ENCODE data around the gene C19orf44. TPM values are rescaled to one million over a fixed set of nuclear protein-coding genes. Genes with fewer than 3 reads are reported as not detected.
"Not testable (repeated sequence)": the region's sequence is repeated elsewhere in the genome, so short reads cannot be mapped to it uniquely, and the experiment has no call there.

Gene C19orf44
- total and polyA plus RNA-seq, 9 donors = 6.3 to 12.2 (median 9.4) TPM

GRCh38 chr19:16477311-16477710 is 18.9 kb upstream of the C19orf44 start:
- no peak for TF ChIP-seq EP300 (IDR thresholded peaks at IDR 0.05)
- H3K27ac ChIP-seq = no peak overlapping the region
- H3K4me1 ChIP-seq (ENCODE audit: insufficient read depth) = no peaks in the 10 kb centered on the region
- 83 to 96% (median 93%) methylated on average over 1 of the region's 1 CpG for WGBS, 3 donors
- no peak overlapping the region for H3K4me3 ChIP-seq
- no peak for DNase-seq
- H3K36me3 ChIP-seq = no peaks in the 10 kb centered on the region
- intact Hi-C loops (cut with DNase I) = no loop called here
- H3K27me3 ChIP-seq = no peaks in the 10 kb centered on the region
- no peaks in the 10 kb centered on the region for H3K9me3 ChIP-seq

- Histone ChIP-seq H3K9me3 (no peaks in the 10 kb centered on the region), H3K27me3 (no peaks in the 10 kb centered on the region), H3K4me1 (ENCODE audit: insufficient read depth) (no peaks in the 10 kb centered on the region), H3K27ac (no peak overlapping the region), H3K36me3 (no peaks in the 10 kb centered on the region), H3K4me3 (no peak overlapping the region)
- no peak for TF ChIP-seq CTCF (IDR thresholded peaks at IDR 0.05)
- no peak for TF ChIP-seq POLR2A (IDR thresholded peaks at IDR 0.05)
- no peak for TF ChIP-seq EP300 (IDR thresholded peaks at IDR 0.05)
- DNase-seq = no peak
- WGBS, 3 donors = 76 to 93% (median 90%) methylated on average over 7 of the region's 7 CpGs
- intact Hi-C loops (cut with DNase I) = no loop called here
Measured at GRCh38 chr19:16482745-16483144, 13.4 kb upstream of the C19orf44 start.

- H3K27ac ChIP-seq; H3K36me3 ChIP-seq; intact Hi-C loops (cut with DNase I); H3K4me1 ChIP-seq (ENCODE audit: insufficient read depth); DNase-seq; H3K4me3 ChIP-seq; H3K9me3 ChIP-seq; H3K27me3 ChIP-seq: not testable (repeated sequence)
- WGBS, 3 donors = 89 to 94% (median 93%) methylated on average over 4 of the region's 4 CpGs
Measured at GRCh38 chr19:16486476-16486875, 9.7 kb upstream of the C19orf44 start.

- DNase-seq = peak in 4 of 5 donors; percentile 41 to 70 (median 62)
- intact Hi-C loops (cut with DNase I) = no loop called here
- Histone ChIP-seq H3K4me3 (peak overlapping the region; percentile 78), H3K27me3 (no peaks in the 10 kb centered on the region), H3K36me3 (no peaks in the 10 kb centered on the region), H3K4me1 (ENCODE audit: insufficient read depth) (peaks cover 6% of the 10 kb centered on the region), H3K27ac (peak overlapping the region in 1 of 2 donors; percentile 5), H3K9me3 (no peaks in the 10 kb centered on the region)
- TF ChIP-seq CTCF (IDR thresholded peaks at IDR 0.05) (no peak), EP300 (IDR thresholded peaks at IDR 0.05) (no peak), POLR2A (IDR thresholded peaks at IDR 0.05) (no peak)
- WGBS, 3 donors = 1 to 12% (median 3%) methylated on average over 16 of the region's 16 CpGs
Measured at GRCh38 chr19:16496613-16496983, 404 bp downstream of the C19orf44 start.

- Histone ChIP-seq H3K27me3 (no peaks in the 10 kb centered on the region), H3K27ac (no peak overlapping the region)
Measured at GRCh38 chr19:16497042-16497441, 848 bp downstream of the C19orf44 start.

More at GRCh38 chr19:16497042-16497441, 848 bp downstream of the C19orf44 start:
- WGBS, 3 donors = 32 to 65% (median 46%) methylated on average over 12 of the region's 12 CpGs
- Histone ChIP-seq H3K36me3 (no peaks in the 10 kb centered on the region), H3K9me3 (no peaks in the 10 kb centered on the region), H3K4me1 (ENCODE audit: insufficient read depth) (peaks cover 6% of the 10 kb centered on the region), H3K4me3 (peak overlapping the region; percentile 78)
- intact Hi-C loops (cut with DNase I) = no loop called here
- no peak for TF ChIP-seq POLR2A (IDR thresholded peaks at IDR 0.05)
- no peak for TF ChIP-seq EP300 (IDR thresholded peaks at IDR 0.05)
- no peak for TF ChIP-seq CTCF (IDR thresholded peaks at IDR 0.05)
- peak in 1 of 5 donors; percentile 32 for DNase-seq

Data from ovary (tissue), 9 donors.